Fibroblast of lung (primary cell): Measurements from ENCODE around the gene ELK1. TPM values are rescaled to one million over a fixed set of nuclear protein-coding genes. Genes with fewer than 3 reads are reported as not detected.
A peak's percentile ranks its signal among the peaks of the same experiment; 100 is the strongest.

Source experiments
- DNase-seq, 2 donors: peaks; one replicate each; pipeline versions ENCODE4 v3.0.0 to v3.0.0-alpha.2; 2010; ENCODE audit warnings: low read depth in 2 of 2
- H2AFZ ChIP-seq: 2 replicates; pipeline ENCODE4 v1.5.1; 2012; ENCODE audit warnings: low read length, control low read depth, inconsistent platforms
- H3K27ac ChIP-seq: 2 replicates; pipeline ENCODE4 v1.5.1; 2011; ENCODE audit warnings: low read length, control low read depth; ENCODE audit not compliant: insufficient read depth
- H3K27me3 ChIP-seq: 2 replicates; pipeline ENCODE4 v1.5.1; 2011; ENCODE audit warnings: mild to moderate bottlenecking, low read length; ENCODE audit not compliant: control insufficient read depth, insufficient read depth
- H3K36me3 ChIP-seq: 2 replicates; pipeline ENCODE4 v1.5.1; 2011; ENCODE audit warnings: low read length; ENCODE audit not compliant: control insufficient read depth, insufficient read depth
- H3K4me1 ChIP-seq: 2 replicates; pipeline ENCODE4 v1.5.1; 2011; ENCODE audit warnings: low read length; ENCODE audit not compliant: control insufficient read depth, insufficient read depth; ENCODE audit errors: extremely low read depth
- H3K4me2 ChIP-seq: 2 replicates; pipeline ENCODE4 v1.5.1; 2011; ENCODE audit warnings: low read length, control low read depth; ENCODE audit not compliant: insufficient read depth; ENCODE audit errors: extremely low read depth
- H3K4me3 ChIP-seq, 4 experiments: fragments of 200-600 bp in 1 of 4; sonication (generic) in 1 of 4; replicated peaks in 1 of 4; 2 replicates each; pipeline ENCODE4 v1.5.1; 2011 to 2016; ENCODE audit warnings: low read length in 4 of 4, low read depth in 3 of 4, mild to moderate bottlenecking in 3 of 4, control low read depth in 2 of 4, inconsistent platforms in 1 of 4, mixed read lengths in 1 of 4; ENCODE audit not compliant: insufficient read depth in 1 of 4; ENCODE audit errors: control extremely low read depth in 1 of 4
- H3K79me2 ChIP-seq: 2 replicates; pipeline ENCODE4 v1.5.1; 2012; ENCODE audit warnings: mild to moderate bottlenecking, low read length, inconsistent platforms; ENCODE audit not compliant: control insufficient read depth, insufficient read depth
- H3K9ac ChIP-seq: 2 replicates; pipeline ENCODE4 v1.5.1; 2011; ENCODE audit warnings: mild to moderate bottlenecking, low read length, control low read depth; ENCODE audit not compliant: insufficient read depth
- H3K9me3 ChIP-seq: 2 replicates; pipeline ENCODE4 v1.5.1; 2012; ENCODE audit warnings: low read depth, low read length; ENCODE audit not compliant: control insufficient read depth, insufficient read depth
- H4K20me1 ChIP-seq: 2 replicates; pipeline ENCODE4 v1.5.1; 2011; ENCODE audit warnings: low read length; ENCODE audit not compliant: control insufficient read depth, insufficient read depth; ENCODE audit errors: extremely low read depth
- EZH2 ChIP-seq: IDR thresholded peaks from 2 replicates; pipeline ENCODE4 v1.5.1; 2012; ENCODE audit warnings: low read length, control low read depth, mild to moderate bottlenecking; ENCODE audit errors: missing control alignments
- polyA plus RNA-seq, 2 donors: library from polyadenylated mRNA; depleted of rRNA in 1 of 2; stranded (reverse) in 1 of 2; unstranded in 1 of 2; fragments of >200 nt; gene quantifications; 2 replicates each; pipeline ENCODE4 v1.2.1, GENCODE V29; 2011 to 2012; ENCODE audit warnings: missing spikeins in 1 of 2
- total RNA-seq: library from RNA; depleted of rRNA; stranded (reverse); fragments of >200 nt; gene quantifications from 2 replicates; pipeline ENCODE4 v1.2.1, GENCODE V29; 2014
- TF ChIP-seq, protein P1 (sequence below), 2 donors: IDR thresholded peaks in 1 of 2; conservative IDR thresholded peaks in 1 of 2; 1 replicate in 1 of 2; 2 replicates in 1 of 2; pipeline ENCODE4 v1.5.1; 2011 to 2012; ENCODE audit warnings: low read length in 2 of 2, control low read depth in 1 of 2, inconsistent platforms in 1 of 2, low read depth in 1 of 2, mild to moderate bottlenecking in 1 of 2

The ELK1 gene
- total and polyA plus RNA-seq, 2 donors (not counting 1 experiment from before 2014, with no cell fraction given) = 13.9 to 25.3 TPM

DNA sequence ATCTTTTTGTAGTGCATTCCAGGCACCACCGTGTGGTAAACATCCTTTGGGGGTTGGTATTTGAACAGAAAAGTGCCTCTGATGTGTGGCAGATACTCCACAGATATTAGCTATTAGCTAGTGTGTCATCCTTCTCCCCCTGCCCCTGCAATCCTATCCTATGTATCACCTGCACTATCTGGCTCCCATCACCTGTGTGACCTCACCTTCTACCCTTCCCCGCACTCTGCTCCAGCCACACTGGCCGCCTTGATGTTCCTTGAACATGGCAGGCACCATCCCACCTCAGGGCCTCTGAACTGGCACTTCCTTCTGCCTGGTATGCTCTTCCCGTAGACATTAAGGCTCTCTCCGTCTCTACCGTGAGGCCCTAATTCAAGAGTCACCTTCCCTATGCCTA, 3.7 kb downstream of the ELK1 start:
- TF ChIP-seq EZH2 = no peak
- TF ChIP-seq, protein P1, sequence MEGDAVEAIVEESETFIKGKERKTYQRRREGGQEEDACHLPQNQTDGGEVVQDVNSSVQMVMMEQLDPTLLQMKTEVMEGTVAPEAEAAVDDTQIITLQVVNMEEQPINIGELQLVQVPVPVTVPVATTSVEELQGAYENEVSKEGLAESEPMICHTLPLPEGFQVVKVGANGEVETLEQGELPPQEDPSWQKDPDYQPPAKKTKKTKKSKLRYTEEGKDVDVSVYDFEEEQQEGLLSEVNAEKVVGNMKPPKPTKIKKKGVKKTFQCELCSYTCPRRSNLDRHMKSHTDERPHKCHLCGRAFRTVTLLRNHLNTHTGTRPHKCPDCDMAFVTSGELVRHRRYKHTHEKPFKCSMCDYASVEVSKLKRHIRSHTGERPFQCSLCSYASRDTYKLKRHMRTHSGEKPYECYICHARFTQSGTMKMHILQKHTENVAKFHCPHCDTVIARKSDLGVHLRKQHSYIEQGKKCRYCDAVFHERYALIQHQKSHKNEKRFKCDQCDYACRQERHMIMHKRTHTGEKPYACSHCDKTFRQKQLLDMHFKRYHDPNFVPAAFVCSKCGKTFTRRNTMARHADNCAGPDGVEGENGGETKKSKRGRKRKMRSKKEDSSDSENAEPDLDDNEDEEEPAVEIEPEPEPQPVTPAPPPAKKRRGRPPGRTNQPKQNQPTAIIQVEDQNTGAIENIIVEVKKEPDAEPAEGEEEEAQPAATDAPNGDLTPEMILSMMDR (conservative IDR thresholded peaks at IDR 0.05 in 1 of 2, IDR thresholded peaks at IDR 0.05 in 1 of 2; ENCODE audit: low read depth in 1 of 2, low read length in 2 of 2) = no peak
- H3K4me1 ChIP-seq = peaks cover 6% of the 10 kb centered on the region
- peaks cover 4% of the 10 kb centered on the region for H3K36me3 ChIP-seq
- H2AFZ ChIP-seq = no peak overlapping the region
- H3K9ac ChIP-seq = no peak overlapping the region
- no peak overlapping the region for H3K4me3 ChIP-seq
- peaks cover 30% of the 10 kb centered on the region for H3K79me2 ChIP-seq
- H3K9me3 ChIP-seq = no peaks in the 10 kb centered on the region
- H3K4me2 ChIP-seq = no peak overlapping the region
- H3K27me3 ChIP-seq = no peaks in the 10 kb centered on the region
- DNase-seq = no peak
- no peak overlapping the region for H3K27ac ChIP-seq
- no peaks in the 10 kb centered on the region for H4K20me1 ChIP-seq

DNA sequence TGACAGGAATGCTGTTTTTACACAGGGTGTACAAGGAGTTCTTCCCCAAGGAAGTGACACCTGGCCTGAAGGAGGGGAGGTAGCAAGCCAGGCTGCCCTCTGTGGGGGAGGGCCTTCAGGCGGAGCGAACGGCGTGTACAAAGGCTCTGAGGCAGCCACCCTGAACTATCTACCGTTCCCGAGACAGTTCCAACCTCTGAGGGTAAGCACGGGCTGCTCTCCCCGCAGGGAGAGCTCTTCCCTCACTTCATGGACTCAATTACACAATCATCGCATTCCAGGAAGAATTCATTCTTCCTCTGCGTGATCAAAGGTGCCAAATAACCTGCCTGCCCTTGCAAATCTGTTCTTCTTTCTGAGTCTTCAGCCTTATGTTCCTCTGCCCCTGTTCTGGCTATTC, 4.8 kb downstream of the ELK1 start:
- Histone ChIP-seq H3K4me1 (peaks cover 6% of the 10 kb centered on the region), H3K9ac (no peak overlapping the region), H3K79me2 (peaks cover 30% of the 10 kb centered on the region), H4K20me1 (no peaks in the 10 kb centered on the region), H3K36me3 (peaks cover 4% of the 10 kb centered on the region), H3K27ac (no peak overlapping the region), H3K9me3 (no peaks in the 10 kb centered on the region), H3K27me3 (no peaks in the 10 kb centered on the region), H2AFZ (no peak overlapping the region), H3K4me2 (no peak overlapping the region), H3K4me3 (no peak overlapping the region)
- no peak for DNase-seq
- TF ChIP-seq, protein P1 (conservative IDR thresholded peaks at IDR 0.05 in 1 of 2, IDR thresholded peaks at IDR 0.05 in 1 of 2; ENCODE audit: low read depth in 1 of 2, low read length in 2 of 2) = no peak
- TF ChIP-seq EZH2 = no peak

DNA sequence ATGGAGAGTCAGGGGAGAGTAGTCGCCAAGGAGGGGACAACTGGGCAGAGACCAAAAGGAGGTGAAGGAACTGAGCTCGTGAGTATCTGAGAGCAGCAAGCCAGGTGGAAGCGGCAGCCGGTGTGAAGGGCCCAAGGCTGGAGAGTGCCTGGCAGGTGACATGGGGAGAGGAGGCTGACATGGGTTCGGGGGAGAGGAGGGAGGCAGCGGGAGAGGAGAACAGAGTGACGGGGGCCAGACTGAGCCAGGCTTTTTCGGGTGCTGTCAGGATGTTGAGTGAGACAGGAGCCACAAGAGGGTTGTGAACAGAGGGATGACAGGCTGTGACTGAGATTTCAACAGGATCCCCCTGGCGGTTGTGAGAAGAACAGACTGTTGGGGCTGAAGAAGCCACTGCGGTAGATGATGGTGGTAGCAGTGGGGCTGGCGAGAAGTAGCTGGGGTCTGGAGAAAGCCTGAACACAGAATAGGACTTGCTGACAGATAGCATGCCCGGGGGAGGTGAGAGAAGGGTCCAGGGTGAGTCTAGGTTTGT, 5.7 kb downstream of the ELK1 start:
- Histone ChIP-seq H4K20me1 (no peaks in the 10 kb centered on the region), H3K27me3 (no peaks in the 10 kb centered on the region), H3K4me2 (no peak overlapping the region), H2AFZ (no peak overlapping the region), H3K79me2 (peaks cover 30% of the 10 kb centered on the region), H3K9ac (no peak overlapping the region), H3K4me1 (peaks cover 6% of the 10 kb centered on the region), H3K4me3 (no peak overlapping the region), H3K36me3 (peaks cover 6% of the 10 kb centered on the region), H3K9me3 (no peaks in the 10 kb centered on the region), H3K27ac (no peak overlapping the region)
- TF ChIP-seq, protein P1 (conservative IDR thresholded peaks at IDR 0.05 in 1 of 2, IDR thresholded peaks at IDR 0.05 in 1 of 2; ENCODE audit: low read depth in 1 of 2, low read length in 2 of 2) = peak; percentile 57
- TF ChIP-seq EZH2 = no peak
- peak; percentile 16 to 45 for DNase-seq
